HuH-7 (cell line): ENCODE results near the gene SRGAP2B.
"Not testable (repeated sequence)": the region's sequence is repeated elsewhere in the genome, so short reads cannot be mapped to it uniquely, and the experiment has no call there.

ENCODE experiments used
- DNase-seq: peaks from one replicate; pipeline ENCODE4 v3.0.0; 2011; ENCODE audit warnings: low spot score

The SRGAP2B gene

GRCh38 chr1:144947495-144947894 lies 147.6 kb downstream of the SRGAP2B start:
- not testable (repeated sequence) for DNase-seq

DNA sequence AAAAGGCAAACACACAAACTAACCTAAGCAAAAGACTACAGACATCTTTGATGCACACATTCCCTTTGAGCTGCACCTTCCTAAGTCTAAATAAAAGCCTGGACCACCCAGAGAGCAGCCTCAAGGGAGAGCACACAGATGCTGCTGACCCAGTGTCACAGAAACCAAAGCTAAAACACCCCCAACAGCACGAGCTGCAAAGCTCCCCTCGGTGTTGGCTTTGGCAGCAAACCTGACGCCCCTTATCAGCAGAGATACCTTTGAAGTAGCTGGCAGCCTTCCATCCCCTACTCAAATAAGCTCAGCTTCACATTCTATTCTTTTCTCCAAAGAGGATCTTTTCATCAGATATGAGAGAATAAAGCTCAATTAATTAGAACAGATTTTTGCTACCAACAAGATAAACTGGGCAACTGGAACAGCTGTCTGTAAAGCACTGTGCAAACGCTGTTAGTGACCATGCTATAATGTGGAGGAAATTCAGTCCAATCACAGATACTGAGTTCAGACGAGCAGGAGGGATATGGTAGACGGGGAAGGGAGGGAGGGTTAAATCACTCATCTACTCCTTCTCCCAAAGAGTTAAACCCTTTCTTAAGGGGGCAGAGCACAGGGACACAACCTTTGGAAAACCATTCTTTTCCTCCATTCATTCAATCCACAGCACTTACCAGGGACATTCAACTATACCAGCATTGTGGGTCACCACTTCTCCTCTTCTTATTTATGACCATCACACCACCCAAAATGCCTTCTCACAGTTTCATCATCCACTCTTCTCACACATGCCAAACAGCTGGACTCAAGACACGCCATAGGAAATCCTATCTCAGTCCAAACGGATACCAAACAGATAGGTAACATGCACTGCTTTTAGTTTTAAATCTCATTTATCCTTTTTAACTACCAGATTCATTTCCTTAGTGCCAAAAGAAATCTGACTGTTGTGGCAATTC lies 148.3 kb downstream of the SRGAP2B start:
- not testable (repeated sequence) for DNase-seq

GRCh38 chr1:144941710-144942109 lies 153.4 kb downstream of the SRGAP2B start:
- DNase-seq, result not testable (repeated sequence)

GRCh38 chr1:144940054-144940453 lies 155.1 kb downstream of the SRGAP2B start:
- not testable (repeated sequence) for DNase-seq

DNA sequence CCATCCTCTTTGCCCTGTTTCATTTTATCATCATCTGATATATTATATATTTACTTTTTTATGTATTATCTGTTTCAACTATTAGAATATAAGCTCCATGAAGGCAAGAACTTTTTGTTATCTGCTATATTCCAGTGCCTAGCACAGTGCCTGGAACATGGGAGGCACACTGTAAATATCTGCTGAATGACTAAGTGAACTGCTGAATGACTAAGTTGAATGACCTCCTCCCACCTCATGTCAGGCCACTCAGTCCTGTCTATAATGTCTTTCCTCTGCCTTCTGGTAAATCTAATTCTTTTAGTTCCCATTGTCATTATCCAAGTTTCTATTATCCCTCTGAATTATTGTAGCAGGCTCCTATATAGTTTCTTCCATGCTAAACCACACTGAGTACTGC lies 156.5 kb downstream of the SRGAP2B start:
- not testable (repeated sequence) for DNase-seq

- DNase-seq, result not testable (repeated sequence)
These were observed 158.9 kb downstream of the SRGAP2B start for GRCh38 chr1:144936186-144936732.

GRCh38 chr1:144935310-144935709 lies 159.8 kb downstream of the SRGAP2B start:
- not testable (repeated sequence) for DNase-seq

DNA sequence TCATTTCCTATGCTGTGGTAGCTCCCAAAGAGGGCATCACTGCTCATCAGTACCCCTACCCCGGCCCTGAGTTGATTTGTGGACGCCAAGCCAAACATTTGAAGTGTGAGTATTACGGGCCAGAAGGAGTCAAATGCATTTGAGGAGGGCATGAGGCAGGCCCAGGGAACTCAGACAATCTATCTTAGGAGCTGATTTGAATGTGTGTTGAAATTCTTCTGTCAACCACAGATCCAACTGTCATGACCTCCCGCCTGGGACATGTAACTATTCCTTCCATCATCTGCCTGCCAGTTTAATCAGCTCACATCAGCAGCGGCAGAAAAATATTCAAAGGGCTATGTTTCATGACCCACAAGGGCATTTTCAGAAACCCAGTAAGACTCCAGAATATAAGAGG lies 162.1 kb downstream of the SRGAP2B start:
- DNase-seq, result not testable (repeated sequence)

DNA sequence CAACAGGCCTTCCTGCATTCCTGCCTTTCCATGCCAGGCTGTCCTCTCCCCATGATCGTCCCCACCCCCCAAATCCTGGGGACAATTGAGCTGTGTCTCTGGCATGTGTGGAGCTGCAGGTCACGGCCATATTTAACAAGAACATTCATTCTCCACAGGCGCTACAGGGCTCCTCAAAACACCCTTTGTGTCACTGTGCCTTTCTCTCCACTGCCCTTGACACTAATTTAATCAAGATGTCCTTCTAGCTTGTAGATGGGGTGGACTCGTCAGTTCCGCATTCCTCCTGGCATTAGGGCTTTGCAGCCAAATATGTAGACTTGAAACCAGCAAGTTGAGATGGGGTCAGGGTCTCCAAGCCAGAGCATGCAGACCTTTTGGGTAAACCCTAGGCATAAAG lies 163.0 kb downstream of the SRGAP2B start:
- not testable (repeated sequence) for DNase-seq

GRCh38 chr1:144931553-144931952 lies 163.6 kb downstream of the SRGAP2B start:
- not testable (repeated sequence) for DNase-seq

DNA sequence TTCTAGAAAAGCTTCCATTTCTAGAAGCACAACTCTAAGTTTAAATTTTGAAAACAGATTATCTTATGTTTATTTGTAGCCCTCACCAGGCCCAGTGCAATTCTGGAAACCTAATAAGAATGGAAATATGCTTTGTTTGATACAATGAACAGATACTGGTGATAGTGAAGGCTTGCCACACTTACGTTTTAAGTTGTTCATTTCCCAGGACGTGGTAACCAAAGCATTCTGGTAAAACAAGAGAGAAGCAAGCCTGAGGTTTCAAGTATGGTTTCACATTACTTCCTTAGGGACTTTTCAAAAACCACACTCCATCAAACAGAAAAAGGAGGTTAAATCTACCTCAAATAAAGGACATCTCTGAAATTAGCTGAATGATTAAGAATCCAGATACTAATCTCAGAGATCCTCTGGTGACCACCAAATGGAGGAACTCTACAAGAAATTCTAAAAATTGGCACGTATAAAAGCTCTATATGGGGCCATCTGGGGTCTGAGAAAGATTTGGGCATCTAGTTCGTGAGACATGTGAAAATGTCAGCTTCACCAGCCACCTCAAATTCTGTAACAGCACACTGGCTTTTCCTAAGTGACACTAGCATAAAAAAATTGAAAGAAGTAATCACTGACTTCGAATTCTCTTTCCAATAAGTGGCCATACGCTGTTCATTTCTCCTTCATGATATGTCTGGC lies 164.9 kb downstream of the SRGAP2B start:
- not testable (repeated sequence) for DNase-seq

DNA sequence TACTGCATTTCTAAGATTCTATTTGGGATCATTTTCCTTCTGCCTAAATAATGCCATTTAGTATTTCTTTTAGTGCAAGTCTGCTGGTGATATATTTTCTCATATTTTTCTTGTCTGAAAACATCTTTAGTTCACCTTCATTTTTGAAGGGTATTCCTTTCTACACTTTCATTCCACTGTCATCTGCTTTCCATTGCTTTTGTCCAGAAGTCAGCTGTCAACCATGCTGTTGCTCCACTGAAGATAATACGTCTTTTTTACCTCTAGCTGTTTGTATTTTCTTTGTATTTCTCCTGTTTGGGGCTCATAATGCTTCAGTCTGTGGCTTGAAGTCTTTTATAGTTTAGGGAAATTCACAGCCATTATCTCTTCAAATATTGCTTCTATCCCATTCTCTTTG lies 167.8 kb downstream of the SRGAP2B start:
- DNase-seq, result not testable (repeated sequence)

GRCh38 chr1:144923640-144924039 lies 171.5 kb downstream of the SRGAP2B start:
- DNase-seq, result not testable (repeated sequence)

- not testable (repeated sequence) for DNase-seq
These were observed 172.3 kb downstream of the SRGAP2B start for GRCh38 chr1:144922785-144923184.

GRCh38 chr1:144919106-144919505 lies 176.0 kb downstream of the SRGAP2B start:
- DNase-seq, result not testable (repeated sequence)

DNA sequence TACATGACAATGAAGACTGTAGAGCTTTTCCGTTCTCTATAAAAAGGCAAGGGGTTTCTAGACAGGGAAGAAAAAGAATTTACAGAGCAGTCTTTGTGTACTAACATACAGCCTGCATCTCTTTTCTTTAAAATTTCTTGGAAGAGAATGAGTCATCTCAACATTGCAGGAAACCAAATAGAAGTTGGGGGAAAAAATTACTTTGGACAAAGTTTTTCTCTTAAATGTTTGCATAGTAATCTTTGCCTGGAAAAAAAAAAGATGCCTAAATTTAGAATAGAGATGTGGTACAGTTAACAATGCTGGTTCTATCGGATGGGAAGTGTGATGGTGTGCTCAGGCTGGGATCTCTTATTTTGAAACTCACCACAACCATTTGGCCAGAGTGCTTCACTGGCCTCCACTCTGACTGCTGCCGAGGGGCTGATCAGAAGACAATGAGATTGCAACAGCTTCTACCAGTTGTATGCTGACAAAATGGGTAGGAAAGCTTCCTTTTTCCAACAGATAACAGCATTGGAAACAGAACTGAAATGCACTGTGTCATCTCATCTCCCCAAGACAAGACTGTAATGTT lies 177.0 kb downstream of the SRGAP2B start:
- not testable (repeated sequence) for DNase-seq

DNA sequence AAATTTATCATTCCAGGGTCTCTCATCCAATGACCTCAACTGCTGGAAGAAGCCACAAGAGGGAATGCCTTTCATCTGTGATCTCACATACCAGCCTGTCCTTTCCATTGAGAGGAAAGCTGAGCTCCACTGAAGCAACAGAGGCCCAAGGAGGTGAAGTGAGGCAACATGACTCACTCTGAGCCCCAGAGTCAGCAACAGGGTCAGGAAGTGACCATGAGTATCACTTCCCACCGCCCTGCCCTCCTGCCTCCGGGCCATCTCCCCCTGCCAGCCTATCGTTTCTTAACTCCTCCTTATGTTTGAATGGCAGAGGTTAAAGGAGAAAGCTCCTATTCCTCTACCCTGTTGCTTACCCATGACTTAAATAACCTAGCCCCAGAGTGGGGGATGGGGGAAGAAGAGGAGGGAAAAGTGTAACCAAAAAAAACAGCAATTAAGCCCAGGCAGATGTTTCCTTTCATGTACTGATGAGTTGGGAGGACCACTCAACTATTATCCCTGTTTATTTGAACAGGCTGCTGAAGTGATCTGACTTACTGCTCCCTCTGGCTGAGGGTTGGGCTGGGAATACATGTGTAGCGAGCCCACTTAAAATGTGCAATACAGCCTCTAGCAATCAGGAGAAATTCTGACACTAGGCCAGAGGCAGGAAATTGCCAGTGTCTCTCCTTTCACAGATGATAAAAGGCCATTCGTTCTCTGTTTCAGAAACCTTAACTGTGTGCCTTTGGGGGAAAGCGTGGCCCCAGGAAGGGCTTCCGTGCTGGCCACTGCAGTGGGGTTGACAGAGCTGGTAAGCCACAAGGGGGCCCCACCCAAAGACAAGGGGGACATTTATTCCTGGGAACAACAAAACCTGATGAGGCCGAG lies 177.7 kb downstream of the SRGAP2B start:
- DNase-seq, result not testable (repeated sequence)

DNA sequence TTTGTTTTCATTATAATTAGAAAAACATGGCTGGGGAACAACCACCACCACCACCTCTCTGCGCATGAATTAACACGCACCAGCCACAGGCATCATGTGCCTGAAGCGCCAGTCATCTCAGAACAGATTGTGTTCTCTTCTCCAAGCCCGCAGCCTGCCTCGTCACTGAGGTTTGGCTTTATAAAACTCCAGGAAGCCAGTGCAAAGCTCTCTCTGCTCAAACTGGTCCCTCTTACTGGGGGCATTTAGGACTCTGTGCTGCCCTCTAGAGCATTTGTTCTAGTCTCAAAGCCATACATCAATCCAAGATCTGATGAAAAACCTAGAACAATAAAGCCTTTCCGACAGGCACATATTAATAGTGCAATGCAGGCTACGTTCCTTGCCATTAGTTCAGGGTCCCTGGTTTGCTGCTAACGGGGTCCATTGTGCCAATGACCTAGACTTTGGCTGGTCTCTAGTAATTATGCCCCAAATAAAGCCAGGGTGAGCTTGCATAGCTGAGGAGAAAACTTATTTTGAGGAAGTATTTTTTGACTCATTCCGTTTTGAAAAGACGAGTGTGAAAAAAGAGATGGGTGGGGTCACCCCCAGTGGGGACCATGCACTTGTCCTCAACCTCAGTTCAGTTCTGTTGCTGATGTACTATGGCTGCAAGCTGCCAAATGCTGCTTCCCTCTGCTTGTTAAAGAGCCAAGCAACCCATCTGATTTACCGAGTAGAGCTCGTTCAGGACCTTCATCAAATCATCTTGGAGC lies 181.0 kb downstream of the SRGAP2B start:
- DNase-seq, result not testable (repeated sequence)

- not testable (repeated sequence) for DNase-seq
These were observed 181.7 kb downstream of the SRGAP2B start for GRCh38 chr1:144913458-144913857.

GRCh38 chr1:144910729-144911128 lies 184.4 kb downstream of the SRGAP2B start:
- DNase-seq, result not testable (repeated sequence)
